ENCODE data around the gene MYOM3.
"Not testable (repeated sequence)": the region's sequence is repeated elsewhere in the genome, so short reads cannot be mapped to it uniquely, and the experiment has no call there.

Gene MYOM3

DNA sequence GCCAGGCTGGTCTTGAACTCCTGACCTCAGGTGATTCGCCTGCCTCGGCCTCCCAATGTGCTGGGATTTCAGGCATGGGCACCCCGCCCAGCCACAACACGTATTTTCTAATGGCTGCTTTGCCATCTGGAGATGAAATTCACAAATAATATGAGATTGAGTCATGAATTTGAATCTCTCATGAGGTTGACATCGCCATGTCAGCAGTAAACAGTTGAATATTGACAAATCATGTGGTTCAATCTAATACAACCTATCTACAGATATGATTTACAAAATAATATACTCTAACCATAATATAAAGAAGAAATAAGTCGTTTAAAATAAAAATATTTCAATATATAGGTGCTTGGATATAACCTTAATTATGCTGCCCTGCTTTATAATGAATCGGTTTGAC, 42.1 kb downstream of the MYOM3 start:
- DNase-seq = no peak

DNA sequence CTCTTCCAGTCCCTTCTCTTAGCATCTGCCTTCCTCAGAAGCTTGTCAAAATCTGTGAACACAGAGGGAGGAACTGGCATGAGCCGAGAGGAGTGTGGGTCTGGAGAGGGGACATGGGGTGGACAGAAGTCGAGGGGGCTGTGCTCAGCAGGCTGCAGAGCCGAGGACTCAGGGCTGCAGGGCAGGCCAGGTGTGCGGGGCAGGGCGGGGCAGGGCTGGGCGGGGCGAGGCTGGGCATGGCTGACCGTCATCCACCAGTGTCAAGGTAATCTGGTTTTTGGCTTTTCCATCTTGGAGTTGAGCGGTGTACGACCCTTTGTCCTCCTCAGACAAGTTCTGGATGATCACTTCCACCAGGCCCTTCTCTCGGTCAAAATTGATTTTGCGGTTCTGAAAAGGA, 44.0 kb downstream of the MYOM3 start:
- no peak for DNase-seq

DNA sequence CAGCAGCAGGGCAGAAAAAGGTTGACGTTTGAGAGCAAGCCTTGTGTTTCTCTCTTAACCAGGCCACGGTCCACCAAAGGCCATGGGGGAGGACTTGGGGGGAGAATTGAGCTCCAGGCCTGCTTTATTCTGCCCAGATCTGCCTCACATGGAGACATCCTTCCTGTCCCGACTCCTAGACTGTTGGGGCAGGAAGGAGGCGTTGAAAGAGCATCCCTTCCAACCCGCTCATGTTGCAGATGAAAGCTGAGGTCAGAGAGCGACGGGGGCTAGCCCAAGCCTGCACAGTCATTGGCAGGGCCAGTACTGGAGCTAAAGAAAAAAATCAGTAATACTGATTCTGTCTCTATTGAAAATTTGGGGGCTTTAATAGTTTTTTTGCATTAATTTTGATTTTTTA, 46.6 kb downstream of the MYOM3 start:
- DNase-seq = no peak

- no peak for DNase-seq
These were observed 49.7 kb downstream of the MYOM3 start for GRCh38 chr1:24062221-24062620.

DNA sequence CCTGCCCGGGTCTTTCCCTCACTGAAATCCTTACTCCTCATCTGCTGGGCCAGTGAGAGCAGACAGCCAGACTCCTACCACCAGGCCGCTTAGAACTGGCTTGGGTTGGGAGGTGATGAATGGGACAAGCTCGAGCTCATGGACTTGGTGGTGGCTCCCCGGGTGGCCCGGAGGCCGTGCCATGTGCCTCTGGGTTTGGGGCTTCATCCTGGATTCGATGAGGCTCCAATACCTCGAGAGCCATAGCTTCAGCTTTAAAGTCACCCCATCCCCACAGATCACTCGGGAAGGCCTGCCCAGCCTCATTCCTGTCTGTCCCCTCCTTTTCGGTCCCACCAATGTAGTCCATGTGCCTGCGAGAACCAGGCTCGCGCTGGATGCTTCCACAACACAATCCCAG, 51.5 kb downstream of the MYOM3 start:
- no peak for DNase-seq

DNA sequence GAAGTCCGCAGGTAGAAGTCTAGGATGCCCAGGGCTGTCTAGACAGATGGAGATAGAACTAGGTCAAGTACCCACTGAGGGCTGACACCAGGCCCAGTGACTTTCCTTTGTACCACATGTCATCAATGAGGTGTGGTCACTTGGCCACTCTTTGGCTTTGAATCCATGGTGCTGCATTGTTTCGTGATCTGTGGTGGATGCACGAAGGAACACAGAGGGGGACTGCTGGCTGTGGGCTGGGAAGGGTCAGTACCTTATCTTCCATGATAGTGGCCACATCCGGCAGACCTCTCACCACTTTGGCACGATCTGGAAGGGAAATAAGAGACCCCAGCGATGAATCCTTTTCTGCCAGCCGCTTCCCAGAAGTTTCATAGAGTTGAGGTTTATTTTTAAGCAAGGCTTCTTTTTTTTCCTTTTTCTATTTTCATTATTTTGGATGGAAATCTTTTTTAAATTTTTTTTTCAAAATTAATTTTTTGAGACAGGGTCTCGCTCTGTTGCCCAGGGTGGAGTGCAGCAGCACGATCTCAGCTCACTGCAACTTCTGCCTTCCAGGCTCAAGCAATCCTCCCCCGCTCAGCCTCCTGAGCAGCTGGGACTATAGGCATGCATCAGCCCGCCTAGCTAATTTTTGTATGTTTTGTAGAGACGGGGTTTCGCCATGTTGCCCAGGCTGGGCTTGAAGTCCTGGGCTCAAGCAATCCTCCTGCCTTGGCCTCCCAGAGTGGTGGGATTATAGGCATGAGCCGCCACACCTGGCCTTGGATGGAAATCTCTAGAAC, 53.1 kb downstream of the MYOM3 start:
- DNase-seq = no peak

DNA sequence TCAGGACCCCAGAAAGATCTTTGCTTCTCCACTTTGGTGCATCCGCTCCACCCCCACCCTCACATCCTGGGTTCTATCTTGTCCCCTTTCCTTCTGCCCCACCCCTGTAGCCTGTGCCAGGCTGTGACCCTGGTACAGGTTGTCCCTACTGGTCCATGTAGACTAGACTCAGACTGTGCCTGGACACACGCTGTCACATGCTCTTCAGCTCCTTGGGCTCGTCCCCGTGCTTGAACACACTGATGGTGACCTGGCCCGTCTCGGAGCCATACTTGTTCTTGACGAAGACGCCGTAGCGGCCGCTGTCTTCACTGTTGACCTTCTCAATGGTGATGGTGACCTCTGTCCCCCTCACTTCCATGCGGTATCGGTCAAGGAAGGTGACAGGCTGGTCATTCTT, 54.8 kb downstream of the MYOM3 start:
- DNase-seq = no peak

GRCh38 chr1:24055681-24056080, 56.3 kb downstream of the MYOM3 start:
- no peak for DNase-seq

DNA sequence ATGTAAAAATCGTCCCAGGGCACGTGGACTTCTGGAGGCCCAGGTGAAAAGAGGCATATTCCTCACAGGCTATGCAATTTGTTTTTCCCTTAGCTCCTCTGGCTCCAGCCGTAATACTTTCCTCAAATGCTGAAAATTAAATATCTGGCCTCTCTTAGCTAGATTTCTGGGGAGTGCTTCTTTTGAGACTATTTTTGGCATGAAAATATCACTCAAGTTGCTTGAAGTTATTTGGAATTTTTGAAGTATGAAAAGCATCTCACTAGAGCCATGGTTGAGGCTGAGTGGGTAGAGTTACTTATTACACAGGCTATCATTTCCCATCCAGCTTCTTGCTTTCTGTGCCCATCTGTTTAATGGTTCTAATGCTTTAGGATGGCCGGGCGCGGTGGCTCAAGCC, 59.7 kb downstream of the MYOM3 start:
- DNase-seq = no peak

GRCh38 chr1:24051206-24051945, 60.6 kb downstream of the MYOM3 start:
- DNase-seq = no peak

DNA sequence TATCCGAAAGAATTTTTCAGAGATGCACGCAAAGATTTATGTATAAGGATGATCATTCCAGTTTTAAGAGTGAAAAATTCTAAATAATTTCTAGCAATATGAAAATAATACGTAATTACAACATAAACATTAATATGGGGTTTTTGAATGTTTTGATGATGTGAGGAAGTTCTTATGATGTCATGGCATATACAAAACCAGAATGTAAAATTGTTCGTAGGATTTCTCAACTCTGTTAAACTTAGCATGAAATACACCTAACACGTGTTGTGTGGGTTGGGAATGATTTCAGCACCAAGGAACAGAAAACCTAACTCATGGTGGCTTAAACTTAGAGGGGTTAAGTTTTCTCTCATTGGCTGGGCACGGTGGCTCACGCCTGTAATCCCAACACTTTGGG, 62.2 kb downstream of the MYOM3 start:
- no peak for DNase-seq

DNA sequence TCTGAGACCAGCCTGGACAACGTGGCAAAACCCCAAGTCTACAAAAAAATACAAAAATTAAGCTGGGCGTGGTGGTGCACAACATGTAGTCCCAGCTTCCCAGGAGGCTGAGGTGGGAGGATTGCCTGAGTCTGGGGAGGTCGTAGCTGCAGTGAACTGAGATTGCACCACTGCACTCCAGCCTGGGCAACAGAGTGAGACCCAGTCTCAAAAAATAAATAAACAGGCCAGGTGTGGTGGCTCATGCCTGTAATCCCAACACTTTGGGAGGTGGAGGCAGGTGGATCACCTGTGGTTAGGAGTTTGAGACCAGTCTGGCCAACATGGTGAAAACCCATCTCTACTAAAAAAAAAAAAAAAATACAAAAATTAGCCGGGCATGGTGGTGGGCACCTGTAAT, 63.0 kb downstream of the MYOM3 start:
- DNase-seq = not testable (repeated sequence)

DNA sequence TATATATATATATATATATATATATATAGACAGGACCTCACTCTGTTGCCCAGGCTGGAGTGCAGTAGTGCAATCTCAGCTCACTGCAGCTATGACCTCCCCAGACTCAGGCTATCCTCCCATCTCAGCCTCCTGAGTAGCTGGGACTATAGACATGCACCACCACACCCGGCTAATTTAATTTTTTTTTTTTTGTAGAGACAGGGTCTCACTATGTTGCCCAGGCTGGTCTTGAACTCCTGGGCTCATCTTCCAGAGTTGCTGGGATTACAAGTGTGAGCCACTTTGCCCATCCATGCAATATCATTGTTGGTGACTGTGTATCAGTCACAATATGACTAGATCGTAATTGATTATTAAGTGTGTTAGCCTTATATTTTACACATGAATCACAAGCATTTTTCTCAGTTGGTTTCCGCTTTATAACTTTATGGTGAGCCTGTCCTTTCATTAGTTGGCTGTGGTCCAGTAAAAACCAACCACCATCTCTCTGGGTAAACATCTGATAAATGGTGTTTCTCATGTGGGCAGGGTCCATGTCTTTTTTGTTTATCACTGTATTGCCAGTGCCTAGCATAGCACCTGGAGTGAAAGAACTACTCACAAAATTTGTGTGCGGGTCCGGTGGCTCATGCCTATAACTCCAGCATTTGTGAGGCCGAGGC, 63.6 kb downstream of the MYOM3 start:
- no peak for DNase-seq

GRCh38 chr1:24047110-24047477, 64.8 kb downstream of the MYOM3 start:
- no peak for DNase-seq

DNA sequence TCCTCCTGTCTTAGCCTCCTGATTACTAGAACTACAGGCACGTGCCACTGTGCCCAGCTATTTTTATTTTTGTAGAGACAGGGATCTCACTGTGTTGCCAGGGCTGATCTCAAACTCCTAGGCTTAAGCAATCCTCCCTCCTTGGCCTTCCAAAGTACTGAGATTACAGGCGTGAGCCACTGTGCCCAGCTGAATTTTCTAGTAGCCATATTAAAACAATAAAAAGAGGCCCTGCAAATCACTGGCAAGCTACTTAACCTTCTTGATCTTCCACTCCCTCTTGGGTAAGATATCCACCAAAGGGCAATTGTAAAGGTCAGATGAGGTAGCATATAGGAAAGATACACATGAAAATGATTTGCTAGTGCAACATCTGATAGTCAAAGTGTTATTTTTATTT, 66.2 kb downstream of the MYOM3 start:
- DNase-seq = no peak

GRCh38 chr1:24044672-24045071, 67.3 kb downstream of the MYOM3 start:
- DNase-seq = not testable (repeated sequence)

DNA sequence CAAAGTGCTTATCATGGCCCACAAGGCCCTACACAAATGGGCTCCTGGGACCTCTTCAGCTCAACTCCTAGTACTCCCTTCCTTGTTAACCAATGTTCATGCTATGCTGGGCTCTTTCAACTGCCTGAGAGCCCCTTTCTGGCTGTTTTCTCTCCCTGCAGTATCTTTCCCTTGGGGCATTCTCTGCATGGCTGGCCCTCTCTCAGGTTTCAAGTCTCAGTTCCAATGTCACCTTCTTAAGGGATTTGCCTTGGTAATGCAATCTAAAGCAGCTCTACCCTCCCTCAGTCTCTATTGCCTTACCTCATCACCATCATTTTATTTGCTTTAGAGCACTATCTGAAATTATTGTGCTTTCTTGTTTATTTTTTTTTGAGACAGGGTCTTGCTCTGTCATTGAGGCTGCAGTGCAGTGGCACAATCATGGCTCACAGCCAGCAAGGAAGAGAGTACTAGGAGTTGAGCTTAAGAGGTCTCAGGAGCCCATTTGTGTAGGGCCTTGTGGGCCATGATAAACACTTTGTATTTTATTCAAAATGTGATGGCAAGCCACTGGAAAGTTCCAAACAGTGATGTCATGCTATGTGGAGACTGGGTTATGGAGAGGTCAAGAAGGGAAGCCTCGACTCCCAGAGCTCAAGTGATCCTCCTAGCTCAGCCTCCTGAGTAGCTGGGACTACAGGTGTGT, 68.4 kb downstream of the MYOM3 start:
- no peak for DNase-seq

- DNase-seq = no peak
These were observed 69.6 kb downstream of the MYOM3 start for GRCh38 chr1:24042315-24042714.

DNA sequence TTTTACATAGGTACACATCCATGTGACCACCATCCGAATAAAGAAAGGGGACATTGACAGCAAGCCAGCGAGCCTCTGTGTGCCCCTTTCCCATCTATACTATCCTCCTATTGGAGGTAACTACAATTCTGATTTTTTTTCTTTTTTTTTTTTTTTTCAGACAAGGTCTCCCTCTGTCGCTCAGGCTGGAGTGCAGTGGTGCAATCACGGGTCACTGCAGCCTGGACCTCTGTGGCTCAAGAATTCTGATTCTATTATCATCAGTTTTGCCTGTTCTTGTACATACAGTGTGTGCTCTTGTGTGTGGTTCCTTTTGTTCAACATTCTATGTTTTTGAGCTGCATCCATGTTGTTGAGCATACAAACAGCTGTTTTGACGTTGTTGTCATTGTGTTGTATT, 75.8 kb downstream of the MYOM3 start:
- no peak for DNase-seq

DNA sequence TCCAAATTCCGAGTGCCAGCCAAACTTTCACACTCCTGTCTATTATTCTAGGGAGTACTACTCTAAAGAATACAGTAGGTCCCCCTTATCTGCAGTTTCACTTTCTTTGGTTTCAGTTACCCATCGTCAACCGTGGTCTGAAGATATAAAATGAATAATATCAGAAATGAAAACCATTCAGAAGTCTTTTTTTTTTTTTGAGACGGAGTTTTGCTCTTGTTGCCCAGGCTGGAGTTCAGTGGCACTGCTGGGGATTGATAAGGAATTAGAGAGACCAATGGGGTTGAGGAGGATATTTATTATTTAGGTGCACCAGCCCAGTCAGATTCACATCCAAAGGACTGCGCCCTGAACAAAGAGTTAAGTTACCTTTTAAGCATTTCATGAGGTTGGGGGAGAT, 79.0 kb downstream of the MYOM3 start:
- no peak for DNase-seq

DNA sequence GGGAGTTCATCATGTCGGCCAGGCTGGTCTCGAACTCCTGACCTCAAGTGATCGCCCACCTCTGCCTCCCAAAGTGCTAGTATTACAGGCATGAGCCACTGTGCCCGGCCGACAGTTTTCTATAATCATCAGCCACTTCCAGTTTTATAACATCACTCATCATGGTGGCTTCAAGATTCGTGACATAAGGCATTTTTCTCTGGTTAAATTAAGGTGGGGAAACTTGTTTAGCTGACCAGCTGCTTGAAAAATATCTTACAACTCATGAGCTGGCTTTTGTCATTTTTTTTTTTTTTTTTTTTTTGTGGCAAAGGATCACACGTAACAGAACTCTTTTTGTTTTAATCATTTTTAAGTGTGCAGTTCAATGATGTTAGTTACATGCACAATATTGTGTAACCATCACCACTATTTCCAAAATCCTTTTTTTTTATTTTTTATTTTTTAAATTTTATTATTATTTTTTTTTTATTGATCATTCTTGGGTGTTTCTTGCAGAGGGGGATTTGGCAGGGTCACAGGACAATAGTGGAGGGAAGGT, 80.9 kb downstream of the MYOM3 start:
- not testable (repeated sequence) for DNase-seq

- DNase-seq = no peak
These were observed 84.0 kb downstream of the MYOM3 start for GRCh38 chr1:24027838-24028468.
